SH-SY5Y (cell line): ENCODE results near the gene PHACTR3.

Experiments used
- GATA2 ChIP-seq: IDR thresholded peaks from 2 replicates; pipeline ENCODE4 v1.6.1; 2011; ENCODE audit warnings: mild to moderate bottlenecking, low read depth, low read length
- GATA3 ChIP-seq: IDR thresholded peaks from 2 replicates; pipeline ENCODE4 v1.6.1; 2011; ENCODE audit warnings: low read depth, mild to moderate bottlenecking, low read length, moderate library complexity

Gene PHACTR3

GRCh38 chr20:59690101-59690500, 85.8 kb downstream of the PHACTR3 start:
- TF ChIP-seq GATA3 = no peak
- TF ChIP-seq GATA2 = no peak

- TF ChIP-seq GATA3 (no peak), GATA2 (no peak)
Measured at GRCh38 chr20:59690976-59691375, 86.6 kb downstream of the PHACTR3 start.

GRCh38 chr20:59692139-59692538, 87.8 kb downstream of the PHACTR3 start:
- TF ChIP-seq GATA2 (no peak), GATA3 (no peak)

DNA sequence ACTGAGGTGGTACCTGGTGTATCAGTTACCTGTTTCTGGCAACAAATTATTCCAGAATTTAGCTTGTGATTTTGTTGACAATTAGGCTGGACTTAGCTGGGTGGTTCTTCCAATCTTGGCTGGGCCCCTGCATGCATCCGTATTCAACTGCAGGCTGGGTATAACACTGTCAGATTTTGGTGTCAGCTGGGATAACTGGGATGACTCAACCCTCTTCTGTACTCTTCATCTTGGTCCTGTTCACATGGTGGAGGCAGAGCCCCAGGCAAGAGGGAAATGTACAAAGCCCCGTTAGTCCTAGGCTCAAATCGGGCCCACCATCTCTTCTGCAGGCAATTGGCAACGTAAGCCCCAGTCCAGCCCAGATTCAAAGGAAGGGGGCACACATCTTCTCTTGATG, 89.2 kb downstream of the PHACTR3 start:
- TF ChIP-seq GATA2 = no peak
- no peak for TF ChIP-seq GATA3

GRCh38 chr20:59696476-59696875, 92.1 kb downstream of the PHACTR3 start:
- TF ChIP-seq GATA3 (no peak), GATA2 (no peak)

- TF ChIP-seq GATA2 (no peak), GATA3 (no peak)
Measured at GRCh38 chr20:59697068-59697467, 92.7 kb downstream of the PHACTR3 start.

- no peak for TF ChIP-seq GATA2
Measured at GRCh38 chr20:59698598-59698997, 94.3 kb downstream of the PHACTR3 start.

DNA sequence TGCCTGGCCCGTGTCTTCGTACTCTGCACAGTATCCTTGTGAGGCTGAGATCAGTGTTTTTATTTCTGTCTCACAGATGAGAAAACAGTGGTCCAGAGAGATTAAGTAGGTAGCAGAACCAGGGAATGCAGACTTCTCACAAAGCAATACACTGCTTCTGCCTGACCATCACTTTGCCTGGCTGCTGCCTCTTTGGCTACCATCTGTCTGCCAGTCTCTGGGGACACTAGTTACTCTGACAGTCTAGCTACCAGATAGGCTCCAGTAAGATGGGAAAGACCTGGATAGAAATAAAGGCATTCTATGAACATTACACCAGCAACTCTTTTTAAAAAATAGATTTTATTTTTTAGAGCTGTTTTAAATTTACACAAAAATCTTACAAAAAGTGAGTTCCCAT, 96.9 kb downstream of the PHACTR3 start:
- TF ChIP-seq GATA2 = no peak
- TF ChIP-seq GATA3 = no peak

- no peak for TF ChIP-seq GATA3
- TF ChIP-seq GATA2 = no peak
Measured at GRCh38 chr20:59703046-59703445, 98.7 kb downstream of the PHACTR3 start.

DNA sequence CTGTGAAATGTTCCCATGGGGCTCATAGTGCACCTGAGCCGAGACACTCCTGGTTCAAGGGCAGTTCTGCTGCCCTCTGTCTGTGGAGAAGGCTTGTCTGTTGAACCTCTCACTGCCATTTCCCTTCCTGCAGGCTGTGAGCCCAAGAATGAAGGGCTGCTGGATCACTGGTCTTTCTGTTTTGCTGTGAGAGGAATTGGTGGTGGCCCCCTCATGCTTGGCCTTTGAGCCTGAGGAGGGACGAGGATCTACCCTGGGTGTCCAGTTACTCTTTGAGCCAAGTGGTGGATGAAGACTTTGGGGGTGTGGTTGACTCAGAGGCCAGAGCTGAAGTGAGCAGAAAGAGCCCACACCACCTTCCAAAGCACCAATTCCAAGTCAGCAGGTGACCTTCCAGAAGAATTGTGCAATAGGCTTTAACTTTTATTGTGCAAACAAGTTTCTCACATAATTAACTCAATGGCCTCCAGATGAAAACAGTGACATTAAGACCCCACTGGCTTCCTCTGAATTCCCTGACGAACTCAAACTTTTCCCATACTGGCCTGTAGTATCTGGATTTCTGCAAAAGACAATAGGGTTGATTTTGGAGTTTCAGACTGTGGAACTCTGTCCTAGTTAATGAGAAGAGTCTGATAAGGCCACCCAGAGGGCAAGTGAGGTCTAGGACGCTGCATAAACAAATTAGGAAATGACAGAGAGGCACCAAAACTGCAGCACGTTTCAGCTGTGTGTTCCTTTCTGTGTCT, 101.5 kb downstream of the PHACTR3 start:
- TF ChIP-seq GATA3 (no peak), GATA2 (no peak)

- TF ChIP-seq GATA2 = no peak
- no peak for TF ChIP-seq GATA3
Measured at GRCh38 chr20:59706400-59706693, 102.0 kb downstream of the PHACTR3 start.

DNA sequence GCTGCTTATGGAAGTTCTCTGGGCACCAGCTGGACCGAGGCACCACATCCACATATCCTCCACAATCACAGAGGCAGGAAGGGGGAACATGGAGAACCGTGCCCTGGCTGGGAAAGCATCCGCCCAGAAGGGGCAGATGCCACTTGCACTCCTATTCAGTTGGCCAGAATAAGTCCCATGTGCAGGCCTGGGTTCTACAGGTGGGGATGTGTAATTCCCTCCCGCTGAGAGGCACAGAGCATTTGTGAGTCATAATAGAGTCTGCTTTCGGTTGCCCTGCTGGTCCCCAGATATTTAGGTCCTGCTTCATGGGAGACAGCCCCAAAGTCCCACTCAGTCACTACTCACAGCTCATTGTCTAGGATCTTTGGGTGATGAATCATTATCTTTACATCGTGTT, 104.0 kb downstream of the PHACTR3 start:
- TF ChIP-seq GATA2 (no peak), GATA3 (no peak)

- TF ChIP-seq GATA2 (no peak), GATA3 (no peak)
Measured at GRCh38 chr20:59709636-59710035, 105.3 kb downstream of the PHACTR3 start.

DNA sequence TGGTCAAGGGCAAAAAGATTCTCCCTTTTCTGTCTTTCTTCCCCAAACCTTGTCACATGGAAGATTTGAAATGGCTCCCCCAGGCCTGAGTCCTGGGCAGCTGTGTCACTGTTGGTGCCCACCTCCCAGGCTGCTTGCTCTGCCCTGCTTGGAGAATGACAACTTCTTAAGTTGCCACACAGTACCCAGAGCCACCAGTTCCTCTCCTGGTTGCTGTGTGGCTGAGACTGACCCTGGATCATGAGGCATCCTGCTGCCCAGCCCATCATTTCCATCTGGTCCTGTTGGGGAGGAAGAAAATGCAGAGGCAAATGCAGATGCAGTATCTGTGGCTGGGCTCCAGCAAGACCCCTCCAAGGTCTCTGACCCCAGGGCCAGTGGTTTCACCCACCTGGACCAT, 113.7 kb downstream of the PHACTR3 start:
- TF ChIP-seq GATA3 = no peak
- no peak for TF ChIP-seq GATA2

- no peak for TF ChIP-seq GATA3
Measured at GRCh38 chr20:59718751-59719150, 114.4 kb downstream of the PHACTR3 start.

DNA sequence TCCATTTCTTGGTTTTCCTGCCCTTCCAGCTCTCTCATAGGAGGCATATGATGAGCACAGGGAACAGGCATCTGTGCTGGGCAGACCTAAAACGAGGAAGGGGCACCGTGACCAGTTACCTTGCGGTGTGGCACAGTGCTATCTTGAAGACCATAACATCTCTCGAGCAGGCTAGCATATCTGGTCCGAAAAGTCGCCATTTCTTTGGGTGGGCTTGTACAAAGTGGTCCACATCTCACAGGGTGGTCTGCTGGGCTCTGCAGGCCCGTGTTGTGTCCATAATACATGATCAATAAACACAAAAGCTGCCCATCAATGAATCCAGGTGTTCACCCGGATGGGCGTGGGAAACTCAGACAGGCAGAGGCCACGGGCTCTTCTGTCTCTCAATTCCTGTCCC, 115.7 kb downstream of the PHACTR3 start:
- TF ChIP-seq GATA3 (no peak), GATA2 (no peak)
